HG02798 (cell line): ENCODE results near the gene MYBPC3.
A peak's percentile ranks its signal among the peaks of the same experiment; 100 is the strongest.

Experiments
- ATAC-seq: cut with Tn5 transposase; IDR thresholded peaks from one replicate; pipeline ENCODE4 v1.9.1; 2021; ENCODE audit warnings: mild to moderate bottlenecking; ENCODE audit not compliant: unreplicated experiment, poor library complexity

The MYBPC3 gene

GRCh38 chr11:47387944-47388696 is 35.6 kb upstream of the MYBPC3 start:
- no peak for ATAC-seq

GRCh38 chr11:47384498-47384897 is 32.0 kb upstream of the MYBPC3 start:
- ATAC-seq: no peak

DNA sequence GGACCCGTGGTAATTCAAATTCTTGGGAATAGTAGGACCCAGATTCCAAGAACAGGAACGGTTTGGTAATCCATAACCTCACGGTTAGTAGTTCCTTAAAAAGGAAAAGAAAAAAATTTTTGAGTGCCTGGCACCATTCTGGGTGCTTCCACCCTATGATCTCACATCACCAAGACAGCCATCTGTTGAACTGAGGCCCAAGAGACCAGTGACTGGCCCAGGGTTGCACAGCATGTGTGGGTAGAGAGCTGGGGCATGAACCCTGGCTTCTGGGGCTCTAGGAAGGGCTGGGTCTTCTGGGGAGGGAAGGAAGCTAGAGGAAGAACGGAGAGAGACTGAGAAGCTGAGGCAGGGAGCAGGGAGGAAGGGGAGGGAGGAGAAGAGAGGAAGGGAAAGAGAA is 30.6 kb upstream of the MYBPC3 start:
- ATAC-seq: no peak

- no peak for ATAC-seq
Observed at GRCh38 chr11:47380078-47380477, 27.6 kb upstream of the MYBPC3 start.

GRCh38 chr11:47379317-47379716 is 26.8 kb upstream of the MYBPC3 start:
- no peak for ATAC-seq

GRCh38 chr11:47378836-47379170 is 26.3 kb upstream of the MYBPC3 start:
- peak; percentile 1 for ATAC-seq

GRCh38 chr11:47378010-47378835 is 25.7 kb upstream of the MYBPC3 start, which contains the start of gene SPI1:
TSS of gene SPI1 (minus strand) at chr11:47378547. CDS start at chr11:47378353, 194 bp downstream.
- ATAC-seq: peak; percentile 80

GRCh38 chr11:47377571-47378009 is 25.1 kb upstream of the MYBPC3 start:
- ATAC-seq: no peak

GRCh38 chr11:47376525-47377371 is 24.2 kb upstream of the MYBPC3 start:
- no peak for ATAC-seq

DNA sequence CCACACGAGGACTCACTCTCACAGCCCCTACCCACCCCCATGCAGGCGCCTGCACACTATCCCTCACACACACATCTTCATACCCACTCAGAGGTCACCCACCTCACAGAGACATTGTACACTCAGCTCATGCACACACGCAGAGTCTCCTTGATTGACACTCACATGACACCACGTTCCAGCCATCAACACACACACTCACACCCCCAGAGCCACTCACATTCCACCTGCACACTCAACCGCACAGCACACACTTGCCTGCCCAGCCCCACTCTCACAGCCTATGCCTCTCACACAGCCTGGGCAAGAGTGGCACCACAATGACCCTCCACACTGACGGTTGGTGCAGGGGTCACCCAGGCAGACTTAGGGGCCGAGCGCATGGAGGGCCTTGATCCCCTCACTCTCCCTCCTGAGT is 23.6 kb upstream of the MYBPC3 start:
- ATAC-seq: no peak

DNA sequence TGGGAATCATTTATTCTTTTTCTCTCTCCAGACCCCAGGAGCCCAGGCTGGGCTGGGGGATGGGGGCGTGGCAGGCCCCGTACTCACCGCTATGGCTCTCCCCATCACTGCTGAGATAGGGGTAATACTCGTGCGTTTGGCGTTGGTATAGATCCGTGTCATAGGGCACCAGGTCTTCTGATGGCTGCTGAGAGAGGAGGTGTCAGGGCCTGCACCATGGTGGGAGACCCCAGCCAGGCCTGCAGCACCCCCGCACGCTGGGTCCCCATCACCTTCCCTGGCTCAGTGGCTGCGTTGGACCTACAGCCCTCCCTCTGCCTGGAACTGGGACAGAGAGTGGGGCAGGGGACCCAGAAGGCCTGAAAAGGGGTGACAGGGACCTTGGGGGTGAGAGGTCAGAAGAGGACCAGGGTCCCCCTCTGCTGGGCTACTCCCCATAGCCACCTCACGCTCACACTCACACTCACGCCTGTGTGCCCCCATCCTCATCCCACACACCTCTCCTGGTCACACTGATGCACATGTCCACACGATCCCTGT is 23.1 kb upstream of the MYBPC3 start:
- no peak for ATAC-seq

- ATAC-seq: no peak
Observed at GRCh38 chr11:47375020-47375419, 22.5 kb upstream of the MYBPC3 start.

GRCh38 chr11:47374720-47375019 is 22.2 kb upstream of the MYBPC3 start:
- no peak for ATAC-seq

GRCh38 chr11:47373876-47374719 is 21.6 kb upstream of the MYBPC3 start:
- ATAC-seq: peak; percentile 38

GRCh38 chr11:47372422-47372821 is 19.9 kb upstream of the MYBPC3 start:
- no peak for ATAC-seq

- no peak for ATAC-seq
Observed at GRCh38 chr11:47369676-47370075, 17.2 kb upstream of the MYBPC3 start.

- peak; percentile 39 for ATAC-seq
Observed at GRCh38 chr11:47366020-47366490, 13.6 kb upstream of the MYBPC3 start.

DNA sequence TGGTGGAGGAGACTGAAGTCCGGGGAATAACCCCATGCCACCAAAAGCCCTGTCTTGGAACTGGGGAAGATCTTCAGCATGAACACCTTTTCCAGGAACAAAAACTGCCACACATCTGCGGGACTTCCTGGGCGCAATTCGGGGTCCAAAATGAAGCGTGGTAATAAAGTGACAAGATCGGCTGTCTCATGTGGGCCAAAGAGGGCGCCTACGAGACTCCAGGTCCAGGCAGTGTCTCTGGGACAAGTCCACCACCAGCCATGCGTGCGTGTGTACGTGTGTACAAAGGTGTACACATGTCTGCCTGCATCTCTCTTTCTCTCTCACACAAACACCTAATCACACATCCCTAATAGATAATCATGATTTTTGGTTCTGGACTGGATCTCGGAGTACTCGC is 8.9 kb upstream of the MYBPC3 start:
- no peak for ATAC-seq

DNA sequence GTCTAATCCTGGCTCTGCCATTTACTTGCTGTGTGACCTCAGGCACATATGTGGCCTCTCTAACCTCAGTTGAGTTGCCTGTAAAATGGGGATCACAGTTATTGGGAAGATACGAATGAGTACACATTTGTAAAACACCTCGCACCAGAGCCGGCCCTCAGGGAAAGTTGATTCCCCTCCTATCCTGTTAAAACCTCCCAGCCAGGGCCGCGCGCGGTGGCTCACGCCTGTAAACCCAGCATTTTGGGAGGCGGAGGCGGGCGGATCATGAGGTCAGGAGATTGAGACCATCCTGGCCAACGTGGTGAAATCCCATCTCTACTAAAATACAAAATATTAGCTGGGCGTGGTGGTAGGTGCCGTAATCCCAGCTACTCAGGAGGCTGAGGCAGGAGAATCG is 7.8 kb upstream of the MYBPC3 start:
- no peak for ATAC-seq

- ATAC-seq: no peak
Observed at GRCh38 chr11:47359586-47359985, 7.1 kb upstream of the MYBPC3 start.
